GM12878 (cell line): Measurements from ENCODE around the gene GRM5. TPM values are rescaled to one million over a fixed set of nuclear protein-coding genes. Genes with fewer than 3 reads are reported as not detected.

Experiments used
- ATAC-seq: fragments of 200-7000 bp; cut with Tn5 transposase; 3 replicates; pipeline ENCODE4 v1.9.1; 2020; ENCODE audit warnings: mild to moderate bottlenecking, moderate library complexity
- BruUV-seq: library from RNA; stranded (reverse); fragments of 400-500 nt; replicated peaks from 2 replicates; lab custom pipeline; 2021; lab: Mats Ljungman, UMichigan
- CTCF ChIA-PET: fragments of 300-600 bp; sonication (Branson Sonifier 250); formaldehyde crosslinking; extraction: SDS; loops from one replicate; lab custom pipeline; 2021; ENCODE audit warnings: inconsistent platforms; lab: Yijun Ruan, JAX
- POLR2A ChIA-PET: fragments of 350-600 bp; formaldehyde crosslinking; extraction: SDS; loops from one replicate; lab custom pipeline; 2021; ENCODE audit warnings: inconsistent platforms; lab: Charles Lee
- RAD21 ChIA-PET: fragments of 300-600 bp; sonication (Branson Sonifier 250); formaldehyde crosslinking; loops from one replicate; lab custom pipeline; 2023; ENCODE audit warnings: antibody characterized with exemption; ENCODE audit not compliant: unreplicated experiment; lab: Charles Lee
- SMC1A ChIA-PET: fragments of 300-600 bp; sonication (Branson Sonifier 250); formaldehyde crosslinking; loops from one replicate; lab custom pipeline; 2023; ENCODE audit not compliant: unreplicated experiment, uncharacterized antibody; lab: Charles Lee
- DNase-seq: peaks from one replicate; pipeline ENCODE4 v3.0.0-alpha.2; 2011; ENCODE audit warnings: low read depth, low spot score
- FAIRE-seq: peaks from 3 replicates; lab custom pipeline; 2011; peaks lifted over from hg19 to GRCh38; lab: Jason Lieb, UNC
- H2AFZ ChIP-seq: 2 replicates; pipeline ENCODE4 v1.6.0; 2011; ENCODE audit warnings: low read depth, low read length, control low read depth; ENCODE audit not compliant: control insufficient read depth
- H3K27ac ChIP-seq: 2 replicates; pipeline ENCODE4 v1.5.1; 2011; ENCODE audit warnings: control low read depth; ENCODE audit not compliant: control insufficient read depth, insufficient read depth
- H3K27me3 ChIP-seq, 2 experiments: replicated peaks in 1 of 2; 2 replicates each; pipeline versions ENCODE4 v1.6.0 to v1.6.1; 2011; ENCODE audit warnings: low read length in 1 of 2; ENCODE audit not compliant: control insufficient read depth in 2 of 2, insufficient read depth in 2 of 2
- H3K36me3 ChIP-seq, 2 experiments: 2 replicates each; pipeline ENCODE4 v1.5.1; 2011; ENCODE audit warnings: low read length in 1 of 2; ENCODE audit not compliant: control insufficient read depth in 2 of 2, insufficient read depth in 2 of 2
- H3K4me1 ChIP-seq: 2 replicates; pipeline ENCODE4 v1.6.1; 2011; ENCODE audit warnings: mild to moderate bottlenecking, low read length, moderate library complexity, mixed read lengths; ENCODE audit not compliant: control insufficient read depth, insufficient read depth
- H3K4me2 ChIP-seq: 2 replicates; pipeline ENCODE4 v1.6.0; 2011; ENCODE audit warnings: control low read depth; ENCODE audit not compliant: control insufficient read depth, insufficient read depth
- H3K4me3 ChIP-seq: fragments of 200-600 bp; sonication (generic); 2 replicates; pipeline ENCODE4 v1.5.1; 2016
- H3K79me2 ChIP-seq: 2 replicates; pipeline ENCODE4 v1.6.0; 2011; ENCODE audit warnings: low read length; ENCODE audit not compliant: control insufficient read depth, insufficient read depth
- H3K9ac ChIP-seq: 2 replicates; pipeline ENCODE4 v1.8.0; 2011; ENCODE audit warnings: low read length, control low read depth, mixed read lengths; ENCODE audit not compliant: control insufficient read depth, insufficient read depth
- H3K9me3 ChIP-seq: replicated peaks from 3 replicates; pipeline ENCODE4 v1.5.1; 2011; ENCODE audit warnings: mild to moderate bottlenecking, low read length; ENCODE audit not compliant: control insufficient read depth, insufficient read depth
- H4K20me1 ChIP-seq: 2 replicates; pipeline ENCODE4 v1.6.0; 2011; ENCODE audit not compliant: control insufficient read depth, insufficient read depth
- CEBPB ChIP-seq, 2 experiments: fragments of 150-350 bp in 1 of 2; IDR thresholded peaks; 2 replicates each; pipeline ENCODE4 v1.6.1; 2012 to 2014; ENCODE audit warnings: low read depth in 2 of 2, low read length in 2 of 2, borderline replicate concordance in 1 of 2, inconsistent platforms in 1 of 2
- JUND ChIP-seq: IDR thresholded peaks from 2 replicates; pipeline ENCODE4 v1.6.1; 2012; ENCODE audit warnings: low read depth, mild to moderate bottlenecking, low read length, improper control_type of control experiment, moderate library complexity
- MEF2A ChIP-seq: IDR thresholded peaks from 2 replicates; pipeline ENCODE4 v1.6.1; 2011; ENCODE audit warnings: low read depth, mild to moderate bottlenecking, low read length, moderate library complexity; ENCODE audit not compliant: insufficient read depth
- PAX5 ChIP-seq: IDR thresholded peaks from 2 replicates; pipeline ENCODE4 v1.6.1; 2011; ENCODE audit warnings: low read depth, low read length, borderline replicate concordance
- RCOR1 ChIP-seq: conservative IDR thresholded peaks from 2 replicates; pipeline ENCODE4 v1.6.1; 2012; ENCODE audit warnings: low read depth, low read length, improper control_type of control experiment
- SIN3A ChIP-seq: IDR thresholded peaks from 2 replicates; pipeline ENCODE4 v1.6.1; 2012; ENCODE audit warnings: low read depth, low read length, improper control_type of control experiment
- TCF12 ChIP-seq: IDR thresholded peaks from 2 replicates; pipeline ENCODE4 v1.6.1; 2011; ENCODE audit warnings: low read depth, mild to moderate bottlenecking, low read length
- ZNF217 ChIP-seq: fragments of 450-650 bp; IDR thresholded peaks from 2 replicates; pipeline ENCODE4 v1.6.1; 2017; ENCODE audit warnings: antibody characterized with exemption, mild to moderate bottlenecking
- ZSCAN29 ChIP-seq: fragments of 450-650 bp; IDR thresholded peaks from 2 replicates; pipeline ENCODE4 v1.6.1; 2017; ENCODE audit warnings: mild to moderate bottlenecking, moderate library complexity
- WGBS: methylation state at CpG from one replicate; pipeline ENCODE4 v1.1.6; 2016; ENCODE audit warnings: low lambda C conversion rate; ENCODE audit not compliant: insufficient replicate concordance, insufficient coverage; ENCODE audit errors: missing lambda C conversion rate; 5-methylcytosine and 5-hydroxymethylcytosine counted together
- in situ Hi-C: fragments of 300-500 bp; cut with MboI; formaldehyde crosslinking; loops from 9 replicates; pipeline ENCODE4 v1.14.3; 2018; ENCODE audit warnings: mixed read lengths
- intact Hi-C: fragments of 100-400 bp; cut with micrococcal nuclease; formaldehyde crosslinking; loops from one replicate; pipeline ENCODE4 v1.14.2; 2022; ENCODE audit not compliant: unreplicated experiment
- polyA plus RNA-seq, 11 experiments: library from polyadenylated mRNA; depleted of rRNA in 4 of 11; unstranded in 6 of 11; stranded (reverse) in 5 of 11; fragments of >200 nt; fragmentation: Nextera tagmentation in 4 of 11; fragmentation: Illumina TruSeq in 1 of 11; extraction: Ambion mirVana in 4 of 11; extraction: Trizol in 1 of 11; gene quantifications; 1 replicate in 1 of 11; 2 replicates in 10 of 11; pipeline versions ENCODE4 v1.2.1 to v1.2.3, GENCODE V29; 2011 to 2016; ENCODE audit warnings: inconsistent platforms in 2 of 11, missing spikeins in 2 of 11, low read depth in 1 of 11
- total RNA-seq, 4 experiments: library from RNA; depleted of rRNA in 3 of 4; stranded (reverse); fragments of >200 nt in 3 of 4; fragmentation: Illumina TruSeq in 1 of 4; extraction: Trizol in 1 of 4; gene quantifications; 2 replicates each; pipeline versions ENCODE4 v1.2.1 to v1.2.3, GENCODE V29; 2013 to 2021

Gene GRM5
- total and polyA plus RNA-seq, 10 of the 15 experiments (the other 5 are each of a cell fraction or from before 2014, with no cell fraction given) = not detected

DNA sequence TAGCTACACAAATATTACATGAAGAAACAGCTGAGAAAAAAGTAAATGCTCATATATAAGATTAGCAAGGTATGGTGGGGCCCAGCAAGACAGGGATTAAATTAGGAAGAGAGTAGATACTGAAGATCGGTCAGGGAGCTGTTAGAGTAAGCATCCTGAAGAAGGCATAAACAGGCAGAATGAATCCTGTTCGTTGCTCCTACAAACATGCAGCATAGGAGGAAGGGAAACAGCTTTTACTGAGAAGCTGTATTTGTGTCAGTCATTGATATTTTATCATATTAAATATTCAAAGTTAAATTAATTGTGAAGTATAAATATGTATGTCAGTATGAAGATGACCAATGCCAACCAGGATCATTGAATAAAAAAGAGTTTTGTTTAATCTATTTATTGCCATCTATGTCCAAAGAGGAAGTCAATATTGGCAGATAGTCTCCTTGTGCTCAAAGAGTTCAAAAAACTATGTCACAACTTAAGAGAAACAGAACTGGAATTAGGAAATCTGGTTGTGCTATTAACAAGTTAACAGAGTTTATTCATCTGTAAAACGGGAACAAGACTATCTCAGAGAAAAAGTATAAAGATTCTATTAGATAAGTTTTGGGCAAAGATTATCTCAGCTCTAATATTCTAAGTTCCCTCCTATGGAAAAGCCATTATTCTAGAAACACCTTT lies 255.2 kb downstream of the GRM5 start:
- in situ Hi-C loops = no loop called here
- TF ChIP-seq ZSCAN29 = no peak
- TF ChIP-seq, all 136 proteins: peak for 0
- SMC1A ChIA-PET = interaction anchor here (1.5 to 1.6 kb wide), 3 partner anchors 9 to 15 kb away, joined by 5 to 6 read pairs (median 5); no protein-coding TSS in a partner anchor
- POLR2A ChIA-PET = no interaction called here
- no peak overlapping the region; the same call in 1 of the 2 replicates for H2AFZ ChIP-seq
- no peak overlapping the region for H3K4me3 ChIP-seq
- ATAC-seq = no peak
- no peaks in the 10 kb centered on the region for H3K36me3 ChIP-seq
- peaks cover 10% of the 10 kb centered on the region; the same call in 1 of the 2 replicates for H3K4me1 ChIP-seq
- WGBS = 8% methylated on average over 3 of the region's 3 CpGs
- no peak overlapping the region for H3K9ac ChIP-seq
- H3K79me2 ChIP-seq = no peaks in the 10 kb centered on the region
- peaks cover 2% of the 10 kb centered on the region; the same call in 2 of the 3 replicates for H3K9me3 ChIP-seq
- no peak overlapping the region for H3K4me2 ChIP-seq
- no peak for DNase-seq
- H3K27me3 ChIP-seq = no peaks in the 10 kb centered on the region
- no TSS peak for BruUV-seq
- FAIRE-seq = no peak
- H3K27ac ChIP-seq = no peak overlapping the region
- intact Hi-C loops = loop anchor here (10.0 kb wide), 1 partner anchor 506 kb away; no protein-coding TSS in a partner anchor
- RAD21 ChIA-PET = interaction anchor here (0.7 to 1.4 kb wide), 3 partner anchors 22 to 73 kb away, joined by 3 to 4 read pairs (median 3); no protein-coding TSS in a partner anchor
- CTCF ChIA-PET = interaction anchor here (0.7 to 1.6 kb wide), 3 partner anchors 8 to 17 kb away, joined by 3 read pairs; no protein-coding TSS in a partner anchor
- no peaks in the 10 kb centered on the region for H4K20me1 ChIP-seq

DNA sequence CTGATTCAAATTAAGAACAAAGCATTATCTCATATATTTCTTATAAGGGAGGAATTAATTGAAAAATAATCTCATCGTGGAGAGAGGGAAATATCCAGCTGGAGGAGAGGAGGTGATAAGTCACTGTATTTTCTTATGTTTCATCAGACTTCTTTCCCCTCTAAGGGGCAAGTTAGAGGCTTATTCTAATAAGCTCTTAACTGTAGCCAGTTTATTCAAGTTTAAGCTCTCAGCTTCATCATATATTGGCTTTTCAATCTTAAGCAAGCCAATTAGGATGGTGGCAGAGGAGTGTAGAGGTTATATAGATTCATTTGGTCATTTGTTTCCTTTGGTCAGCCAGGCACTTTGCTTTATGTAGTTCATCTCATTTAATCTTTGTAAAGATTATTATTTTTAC lies 256.7 kb downstream of the GRM5 start:
- ChIA-PET SMC1A (interaction anchor here (1.5 kb wide), 1 partner anchor 16 kb away, joined by 3 read pairs; no protein-coding TSS in a partner anchor), POLR2A (interaction anchor here (1.0 kb wide), 1 partner anchor 451 kb away, joined by 3 read pairs; no protein-coding TSS in a partner anchor), CTCF (no interaction called here), RAD21 (no interaction called here)
- no peak overlapping the region for H3K4me2 ChIP-seq
- no peak overlapping the region for H3K9ac ChIP-seq
- no peak overlapping the region for H2AFZ ChIP-seq
- peaks cover 9% of the 10 kb centered on the region; the same call in 1 of the 2 replicates for H3K4me1 ChIP-seq
- H3K79me2 ChIP-seq = no peaks in the 10 kb centered on the region
- no peak overlapping the region for H3K4me3 ChIP-seq
- in situ Hi-C loops (no loop called here), intact Hi-C loops (no loop called here)
- no peaks in the 10 kb centered on the region for H4K20me1 ChIP-seq
- BruUV-seq = no TSS peak
- H3K27me3 ChIP-seq = no peaks in the 10 kb centered on the region
- FAIRE-seq (no peak), DNase-seq (no peak), ATAC-seq (no peak)
- WGBS = 5% methylated on average over 1 of the region's 1 CpG
- H3K9me3 ChIP-seq = no peaks in the 10 kb centered on the region; the same call in 2 of the 3 replicates
- H3K27ac ChIP-seq = no peak overlapping the region
- TF ChIP-seq PAX5 = no peak
- no peak for TF ChIP-seq TCF12
- TF ChIP-seq RCOR1 = no peak
- TF ChIP-seq CEBPB (IDR thresholded peaks at IDR 0.05; ENCODE audit: borderline replicate concordance in 1 of 2, low read depth in 2 of 2, low read length in 2 of 2) = no peak
- no peak for TF ChIP-seq JUND
- no peak for TF ChIP-seq ZNF217
- no peak for TF ChIP-seq SIN3A
- no peak for TF ChIP-seq MEF2A
- TF ChIP-seq, all 136 proteins: peak for 0
- no peaks in the 10 kb centered on the region for H3K36me3 ChIP-seq
